AG09319 (cell line): ENCODE measurements around the gene BOD1L1.

ENCODE experiments used
- DNase-seq: peaks from one replicate; pipeline ENCODE4 v3.0.0-alpha.2; 2010; ENCODE audit warnings: low read depth; ENCODE audit errors: extremely low read depth
- CTCF ChIP-seq: IDR thresholded peaks from 2 replicates; pipeline ENCODE4 v1.5.1; 2011; ENCODE audit warnings: low read depth, mild to moderate bottlenecking, inconsistent platforms, low read length, moderate library complexity

BOD1L1 gene

GRCh38 chr4:13656569-13657405 lies 29.3 kb upstream of the BOD1L1 start:
- TF ChIP-seq CTCF, result peak; percentile 77
- peak; percentile 44 for DNase-seq

- TF ChIP-seq CTCF, result peak; percentile 96
- DNase-seq, result peak; percentile 25
Observed at GRCh38 chr4:13654162-13654797, 26.8 kb upstream of the BOD1L1 start.

GRCh38 chr4:13653766-13654161 lies 26.2 kb upstream of the BOD1L1 start:
- TF ChIP-seq CTCF, result no peak
- no peak for DNase-seq

GRCh38 chr4:13647031-13647430 lies 19.5 kb upstream of the BOD1L1 start:
- no peak for TF ChIP-seq CTCF
- DNase-seq, result no peak

GRCh38 chr4:13645075-13645474 lies 17.6 kb upstream of the BOD1L1 start:
- no peak for DNase-seq
- no peak for TF ChIP-seq CTCF

- no peak for TF ChIP-seq CTCF
- DNase-seq, result no peak
Observed at GRCh38 chr4:13642170-13642950, 14.8 kb upstream of the BOD1L1 start.
